GM12864 (cell line): Measurements from ENCODE around the gene ZNF714.
A peak's percentile ranks its signal among the peaks of the same experiment; 100 is the strongest.

ENCODE experiments used
- DNase-seq: peaks from one replicate; pipeline ENCODE4 v3.0.0-alpha.2; 2011; ENCODE audit warnings: low read depth
- H3K4me3 ChIP-seq: 2 replicates; pipeline ENCODE4 v1.5.1; 2011; ENCODE audit warnings: mild to moderate bottlenecking, low read depth, low read length, control low read depth
- TF ChIP-seq, protein P1 (sequence below): IDR thresholded peaks from 2 replicates; pipeline ENCODE4 v1.5.1; 2011; ENCODE audit warnings: low read depth, mild to moderate bottlenecking, moderate library complexity, low read length, control low read depth, inconsistent platforms; ENCODE audit errors: missing control alignments

The ZNF714 gene

DNA sequence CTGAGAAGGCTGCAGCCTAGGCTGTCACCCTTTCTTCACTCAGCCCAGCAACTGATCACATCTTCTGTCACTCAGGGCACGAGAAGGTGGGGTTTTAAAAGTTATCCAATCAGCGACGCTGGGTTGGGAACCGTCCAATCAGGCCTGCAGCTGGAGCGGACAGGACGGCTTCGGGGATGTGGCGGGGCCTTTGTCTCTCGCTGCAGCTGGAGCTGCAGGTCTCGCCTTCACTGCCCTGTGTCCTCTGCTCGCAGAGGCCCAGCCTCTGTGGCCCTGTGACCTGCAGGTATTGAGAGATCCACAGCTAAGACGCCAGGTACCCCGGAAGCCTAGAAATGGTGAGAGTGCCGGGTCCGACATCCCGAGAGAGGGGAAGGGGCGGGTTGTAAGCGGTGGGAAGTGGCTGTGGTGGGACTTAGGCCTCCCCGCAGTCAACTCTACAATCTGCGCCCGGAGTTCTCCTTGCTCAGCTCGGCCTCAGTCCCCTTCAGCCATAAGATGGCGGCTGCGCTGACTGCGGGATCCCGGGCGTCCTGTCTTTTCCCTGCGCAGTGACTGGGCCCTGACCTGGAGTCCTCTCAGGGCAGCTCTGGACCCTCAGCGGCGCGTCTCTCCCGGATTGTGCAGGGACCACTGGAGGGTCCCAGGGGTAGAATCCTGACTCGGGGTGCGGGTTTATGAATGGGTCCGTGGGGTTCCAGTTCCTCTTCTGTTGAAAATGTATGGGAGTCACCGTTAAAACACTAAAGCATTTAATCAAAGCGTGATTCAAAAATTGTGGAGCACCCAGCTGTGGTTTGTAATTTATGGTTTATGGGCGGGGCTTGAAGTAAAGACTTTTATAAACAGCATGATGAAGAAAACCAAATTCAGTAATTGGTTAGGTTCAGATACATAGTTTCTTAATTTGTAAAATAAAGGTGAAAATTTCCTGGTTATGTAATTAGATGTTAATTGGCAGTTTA lies at the start of gene ZNF714:
TSS of gene ZNF714 (plus strand) at position 193 of the 965 bp plus-strand sequence. CDS start 16,066 bp downstream, outside the sequence.
- peak; percentile 77 for DNase-seq
- TF ChIP-seq, protein P1, sequence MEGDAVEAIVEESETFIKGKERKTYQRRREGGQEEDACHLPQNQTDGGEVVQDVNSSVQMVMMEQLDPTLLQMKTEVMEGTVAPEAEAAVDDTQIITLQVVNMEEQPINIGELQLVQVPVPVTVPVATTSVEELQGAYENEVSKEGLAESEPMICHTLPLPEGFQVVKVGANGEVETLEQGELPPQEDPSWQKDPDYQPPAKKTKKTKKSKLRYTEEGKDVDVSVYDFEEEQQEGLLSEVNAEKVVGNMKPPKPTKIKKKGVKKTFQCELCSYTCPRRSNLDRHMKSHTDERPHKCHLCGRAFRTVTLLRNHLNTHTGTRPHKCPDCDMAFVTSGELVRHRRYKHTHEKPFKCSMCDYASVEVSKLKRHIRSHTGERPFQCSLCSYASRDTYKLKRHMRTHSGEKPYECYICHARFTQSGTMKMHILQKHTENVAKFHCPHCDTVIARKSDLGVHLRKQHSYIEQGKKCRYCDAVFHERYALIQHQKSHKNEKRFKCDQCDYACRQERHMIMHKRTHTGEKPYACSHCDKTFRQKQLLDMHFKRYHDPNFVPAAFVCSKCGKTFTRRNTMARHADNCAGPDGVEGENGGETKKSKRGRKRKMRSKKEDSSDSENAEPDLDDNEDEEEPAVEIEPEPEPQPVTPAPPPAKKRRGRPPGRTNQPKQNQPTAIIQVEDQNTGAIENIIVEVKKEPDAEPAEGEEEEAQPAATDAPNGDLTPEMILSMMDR, result no peak
- H3K4me3 ChIP-seq, result peak within 1 kb of the TSS; percentile 74

DNA sequence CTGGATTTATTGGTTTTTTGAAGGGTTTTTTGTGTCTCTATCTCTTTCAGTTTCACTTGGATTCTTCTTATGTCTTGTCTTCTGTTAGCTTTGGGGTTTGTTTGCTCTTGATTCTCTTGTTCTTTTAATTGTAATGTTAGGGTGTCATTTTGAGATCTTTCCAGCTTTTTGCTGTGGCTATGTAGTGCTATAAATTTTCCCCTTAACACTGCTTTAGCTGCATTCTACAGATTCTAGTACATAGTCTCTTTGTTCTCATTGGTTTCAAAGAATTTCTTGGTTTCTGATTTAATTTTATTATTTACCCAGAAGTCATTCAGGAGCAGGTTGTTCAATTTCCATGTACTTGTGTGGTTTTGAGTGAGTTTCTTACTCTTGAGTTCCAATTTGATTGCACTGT lies 37.0 kb upstream of the ZNF714 start:
- no peak overlapping the region for H3K4me3 ChIP-seq
- TF ChIP-seq, protein P1, result no peak
- no peak for DNase-seq

DNA sequence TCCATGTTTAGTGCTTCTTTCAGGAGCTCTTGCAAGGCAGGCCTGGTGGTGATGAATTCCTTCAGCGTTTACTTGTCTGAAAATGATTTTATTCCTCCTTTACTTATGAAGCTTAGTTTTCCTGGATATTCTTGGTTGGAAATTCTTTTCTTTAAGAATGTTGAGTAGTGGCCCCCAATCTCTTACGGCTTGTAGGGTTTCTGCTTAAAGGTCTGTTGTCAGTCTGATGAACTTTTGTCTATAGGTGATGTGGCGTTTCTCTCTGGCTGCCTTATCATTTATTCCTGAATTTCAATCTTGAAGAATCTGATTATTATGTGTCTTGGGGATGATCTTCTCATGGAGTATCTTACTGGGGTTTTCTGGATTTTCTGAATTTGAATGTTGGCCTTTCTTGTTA lies 35.5 kb upstream of the ZNF714 start:
- DNase-seq, result no peak
- no peak overlapping the region for H3K4me3 ChIP-seq
- TF ChIP-seq, protein P1, result no peak

DNA sequence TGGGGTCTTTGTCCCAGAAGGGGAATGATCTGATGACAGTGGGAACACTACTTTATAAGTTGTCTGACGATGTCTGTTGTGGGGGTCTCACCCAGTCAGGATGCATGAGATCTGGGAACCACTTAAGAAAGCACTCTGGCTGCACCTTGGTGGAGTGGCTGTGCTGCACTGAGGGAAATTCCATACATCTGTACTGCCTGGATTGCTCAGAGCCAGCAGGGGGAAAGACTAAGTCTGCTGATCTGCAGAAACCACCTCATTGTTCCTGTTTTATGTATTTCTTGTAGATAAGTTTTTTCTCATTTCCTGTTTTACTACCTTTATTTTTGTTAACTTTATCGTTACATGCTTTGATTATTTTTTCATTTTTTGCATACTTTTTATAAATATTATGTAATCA lies 34.3 kb upstream of the ZNF714 start:
- no peak overlapping the region for H3K4me3 ChIP-seq
- TF ChIP-seq, protein P1, result no peak
- DNase-seq, result no peak

DNA sequence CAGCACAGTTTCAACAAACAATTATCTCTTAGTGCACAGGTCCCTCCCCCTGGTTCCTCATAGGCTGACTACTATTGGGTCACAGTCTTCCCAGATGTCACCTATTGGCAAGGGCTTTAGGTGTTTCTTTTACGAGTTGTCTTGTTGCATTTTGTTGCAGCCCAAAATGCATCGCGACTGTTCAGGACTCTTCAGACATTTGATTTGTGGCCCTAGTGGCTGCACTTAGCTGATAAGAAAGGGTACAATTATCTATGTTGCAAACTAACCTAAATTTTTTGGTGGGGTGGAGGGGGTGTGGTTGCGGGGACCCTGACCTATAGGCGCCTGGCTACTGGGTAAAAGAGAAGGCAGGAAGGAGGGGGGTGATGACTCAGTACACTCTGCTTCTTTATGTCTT lies 29.1 kb upstream of the ZNF714 start:
- no peak for DNase-seq
- H3K4me3 ChIP-seq, result no peak overlapping the region
- TF ChIP-seq, protein P1, result no peak

DNA sequence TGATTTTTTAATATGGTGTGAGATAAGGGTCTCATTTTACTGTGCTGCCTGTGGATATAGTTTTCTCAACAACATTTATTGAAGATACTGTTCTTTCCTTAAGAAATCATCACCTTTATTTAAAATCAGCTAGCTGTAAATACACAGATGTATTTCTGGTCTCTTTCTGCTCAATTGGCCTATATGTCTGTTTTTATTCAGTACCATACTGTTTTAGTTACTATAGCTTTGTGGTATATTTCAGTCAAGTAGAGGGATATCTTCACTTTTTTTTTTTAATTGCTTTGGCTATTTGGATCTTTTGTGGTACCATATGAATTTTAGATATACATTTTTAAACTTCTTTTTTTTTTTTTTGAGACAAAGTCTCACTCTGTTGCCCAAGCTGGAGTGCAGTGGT lies 16.7 kb upstream of the ZNF714 start:
- TF ChIP-seq, protein P1, result no peak
- no peak overlapping the region for H3K4me3 ChIP-seq
- DNase-seq, result no peak
